CD14-positive monocyte (primary cell): ENCODE measurements around the gene KISS1. TPM values are rescaled to one million over a fixed set of nuclear protein-coding genes. Genes with fewer than 3 reads are reported as not detected.

Experiments used
- DNase-seq, 3 donors: peaks; one replicate each; pipeline ENCODE4 v3.0.0-alpha.2; 2011 to 2022
- H2AFZ ChIP-seq: 2 replicates; pipeline ENCODE4 v1.6.0; 2012; ENCODE audit warnings: mild to moderate bottlenecking, low read depth, low read length, inconsistent platforms; ENCODE audit not compliant: insufficient read depth, poor library complexity, severe bottlenecking
- H3K27ac ChIP-seq, 2 donors: 1 replicate in 1 of 2; 2 replicates in 1 of 2; pipeline ENCODE4 v1.5.1; 2012 to 2013; ENCODE audit warnings: low read length in 2 of 2, control low read depth in 1 of 2, inconsistent platforms in 1 of 2, low read depth in 1 of 2, mild to moderate bottlenecking in 1 of 2
- H3K27me3 ChIP-seq, 2 donors: one replicate each; pipeline versions ENCODE4 v1.6.0 to v1.6.1; 2011 to 2013; ENCODE audit warnings: low read length in 2 of 2; ENCODE audit not compliant: control insufficient read depth in 2 of 2, insufficient read depth in 2 of 2
- H3K36me3 ChIP-seq, 2 donors: replicated peaks in 1 of 2; 1 replicate in 1 of 2; 2 replicates in 1 of 2; pipeline versions ENCODE4 v1.5.1 to v1.6.1; 2012 to 2013; ENCODE audit warnings: low read length in 2 of 2, control low read depth in 1 of 2, inconsistent platforms in 1 of 2, mild to moderate bottlenecking in 1 of 2; ENCODE audit not compliant: insufficient read depth in 2 of 2, control insufficient read depth in 1 of 2
- H3K4me1 ChIP-seq, 2 donors: 1 replicate in 1 of 2; 2 replicates in 1 of 2; pipeline versions ENCODE4 v1.5.1 to v1.6.1; 2012 to 2013; ENCODE audit warnings: low read length in 2 of 2, control low read depth in 1 of 2, inconsistent platforms in 1 of 2, mild to moderate bottlenecking in 1 of 2, moderate library complexity in 1 of 2; ENCODE audit not compliant: insufficient read depth in 2 of 2, control insufficient read depth in 1 of 2
- H3K4me2 ChIP-seq: replicated peaks from 2 replicates; pipeline ENCODE3; 2012; ENCODE audit warnings: low read length, moderate library complexity, mild to moderate bottlenecking; ENCODE audit not compliant: poor library complexity, severe bottlenecking; ENCODE audit errors: extremely low read depth
- H3K4me3 ChIP-seq, 3 experiments: fragments of 200-600 bp in 1 of 3; sonication (generic) in 1 of 3; replicated peaks in 1 of 3; 1 replicate in 2 of 3; 2 replicates in 1 of 3; pipeline ENCODE4 v1.5.1; 2011 to 2013; ENCODE audit warnings: low read length in 3 of 3, mild to moderate bottlenecking in 3 of 3, control low read depth in 2 of 3, low read depth in 2 of 3, inconsistent platforms in 1 of 3, moderate library complexity in 1 of 3
- H3K79me2 ChIP-seq: 2 replicates; pipeline ENCODE4 v1.6.0; 2012; ENCODE audit warnings: mild to moderate bottlenecking, control low read depth, inconsistent platforms, low read length, moderate library complexity; ENCODE audit not compliant: insufficient read depth
- H3K9ac ChIP-seq: 2 replicates; pipeline ENCODE4 v1.6.0; 2017; ENCODE audit warnings: low read length, mild to moderate bottlenecking; ENCODE audit not compliant: insufficient read depth, poor library complexity, severe bottlenecking
- H3K9me3 ChIP-seq, 2 donors: replicated peaks in 1 of 2; 1 replicate in 1 of 2; 2 replicates in 1 of 2; pipeline versions ENCODE4 v1.5.1 to v1.6.1; 2012 to 2013; ENCODE audit warnings: low read length in 2 of 2, control low read depth in 1 of 2; ENCODE audit not compliant: control insufficient read depth in 1 of 2, insufficient read depth in 1 of 2
- H4K20me1 ChIP-seq: 2 replicates; pipeline ENCODE4 v1.6.0; 2012; ENCODE audit warnings: mild to moderate bottlenecking, low read length, control low read depth, moderate library complexity; ENCODE audit not compliant: insufficient read depth
- H3K27ac Mint-ChIP-seq, 7 donors: one replicate each; pipeline ENCODE4 v1.8.0; 2020; ENCODE audit warnings: mild to moderate bottlenecking in 7 of 7, mixed read lengths in 7 of 7, moderate library complexity in 6 of 7, inconsistent platforms in 2 of 7
- H3K27me3 Mint-ChIP-seq, 3 donors: one replicate each; pipeline ENCODE4 v1.8.0; 2021 to 2022; ENCODE audit warnings: low read depth in 3 of 3, mild to moderate bottlenecking in 3 of 3, mixed read lengths in 3 of 3, moderate library complexity in 3 of 3, inconsistent platforms in 1 of 3
- H3K36me3 Mint-ChIP-seq, 2 donors: one replicate each; pipeline ENCODE4 v1.8.0; 2020; ENCODE audit warnings: mixed read lengths in 2 of 2, inconsistent platforms in 1 of 2, mild to moderate bottlenecking in 1 of 2
- H3K4me1 Mint-ChIP-seq: one replicate; pipeline ENCODE4 v1.8.0; 2020; ENCODE audit warnings: mild to moderate bottlenecking, mixed read lengths
- H3K4me3 Mint-ChIP-seq, 2 donors: one replicate each; pipeline ENCODE4 v1.8.0; 2020; ENCODE audit warnings: mild to moderate bottlenecking in 2 of 2, mixed read lengths in 2 of 2, moderate library complexity in 1 of 2
- H3K9me3 Mint-ChIP-seq, 7 donors: one replicate each; pipeline ENCODE4 v1.8.0; 2020 to 2022; ENCODE audit warnings: mixed read lengths in 7 of 7, mild to moderate bottlenecking in 6 of 7, moderate library complexity in 6 of 7, inconsistent platforms in 2 of 7
- WGBS: methylation state at CpG from one replicate; pipeline ENCODE4 v1.1.5; 2013; ENCODE audit warnings: missing lambda C conversion rate; ENCODE audit not compliant: insufficient coverage; 5-methylcytosine and 5-hydroxymethylcytosine counted together
- intact Hi-C, 2 donors: fragments of 100-400 bp; cut with micrococcal nuclease; formaldehyde crosslinking; loops; one replicate each; pipeline versions ENCODE4 v1.15.0 to v1.15.1; 2023
- polyA plus RNA-seq, 3 donors: library from polyadenylated mRNA; depleted of rRNA in 1 of 3; unstranded in 2 of 3; stranded (reverse) in 1 of 3; fragments of 300-500 nt in 2 of 3; fragments of >200 nt in 1 of 3; fragmentation: Illumina TruSeq in 2 of 3; gene quantifications; 1 replicate in 2 of 3; 2 replicates in 1 of 3; pipeline ENCODE4 v1.2.3, GENCODE V29; 2012 to 2021
- TF ChIP-seq, protein P1 (sequence below): fragments of 200-600 bp; IDR thresholded peaks from one replicate; pipeline ENCODE4 v1.8.0; 2022; ENCODE audit warnings: antibody characterized with exemption, mild to moderate bottlenecking

The KISS1 gene
- polyA plus RNA-seq, 3 donors, result not detected

GRCh38 chr1:204204944-204205343, 8.7 kb upstream of the KISS1 start:
- no CpG with 5 or more reads among the region's 2 CpGs for WGBS
- Histone ChIP-seq H4K20me1 (no peaks in the 10 kb centered on the region), H3K9ac (no peak overlapping the region), H3K79me2 (no peaks in the 10 kb centered on the region), H3K27ac (no peak overlapping the region), H3K27me3 (no peaks in the 10 kb centered on the region), H3K9me3 (no peaks in the 10 kb centered on the region), H3K4me3 (no peak overlapping the region), H3K4me1 (no peaks in the 10 kb centered on the region), H3K36me3 (no peaks in the 10 kb centered on the region), H2AFZ (no peak overlapping the region), H3K4me2 (no peak overlapping the region)
- TF ChIP-seq, protein P1, sequence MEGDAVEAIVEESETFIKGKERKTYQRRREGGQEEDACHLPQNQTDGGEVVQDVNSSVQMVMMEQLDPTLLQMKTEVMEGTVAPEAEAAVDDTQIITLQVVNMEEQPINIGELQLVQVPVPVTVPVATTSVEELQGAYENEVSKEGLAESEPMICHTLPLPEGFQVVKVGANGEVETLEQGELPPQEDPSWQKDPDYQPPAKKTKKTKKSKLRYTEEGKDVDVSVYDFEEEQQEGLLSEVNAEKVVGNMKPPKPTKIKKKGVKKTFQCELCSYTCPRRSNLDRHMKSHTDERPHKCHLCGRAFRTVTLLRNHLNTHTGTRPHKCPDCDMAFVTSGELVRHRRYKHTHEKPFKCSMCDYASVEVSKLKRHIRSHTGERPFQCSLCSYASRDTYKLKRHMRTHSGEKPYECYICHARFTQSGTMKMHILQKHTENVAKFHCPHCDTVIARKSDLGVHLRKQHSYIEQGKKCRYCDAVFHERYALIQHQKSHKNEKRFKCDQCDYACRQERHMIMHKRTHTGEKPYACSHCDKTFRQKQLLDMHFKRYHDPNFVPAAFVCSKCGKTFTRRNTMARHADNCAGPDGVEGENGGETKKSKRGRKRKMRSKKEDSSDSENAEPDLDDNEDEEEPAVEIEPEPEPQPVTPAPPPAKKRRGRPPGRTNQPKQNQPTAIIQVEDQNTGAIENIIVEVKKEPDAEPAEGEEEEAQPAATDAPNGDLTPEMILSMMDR, result no peak
- Mint-ChIP-seq H3K36me3 (no peaks in the 10 kb centered on the region), H3K9me3 (no peaks in the 10 kb centered on the region), H3K4me1 (no peaks in the 10 kb centered on the region), H3K27ac (no peak overlapping the region), H3K4me3 (no peak overlapping the region), H3K27me3 (peaks cover 9 to 23% (median 18%) of the 10 kb centered on the region in 3 donors)
- DNase-seq, result no peak
- intact Hi-C loops, result loop anchor here in 1 of 2 donors (2.0 kb wide), 1 partner anchor 42 kb away; no protein-coding TSS in a partner anchor

- no peak for DNase-seq
- Mint-ChIP-seq H3K4me1 (no peaks in the 10 kb centered on the region), H3K27me3 (peaks cover 12 to 23% (median 22%) of the 10 kb centered on the region in 3 donors), H3K9me3 (no peaks in the 10 kb centered on the region), H3K36me3 (no peaks in the 10 kb centered on the region), H3K27ac (no peak overlapping the region), H3K4me3 (no peak overlapping the region)
- H4K20me1 ChIP-seq, result no peaks in the 10 kb centered on the region
- H3K27me3 ChIP-seq, result no peaks in the 10 kb centered on the region
- H3K4me3 ChIP-seq, result no peak overlapping the region
- H3K4me1 ChIP-seq, result no peaks in the 10 kb centered on the region
- H3K9me3 ChIP-seq, result no peaks in the 10 kb centered on the region
- no peak overlapping the region for H3K27ac ChIP-seq
- H3K79me2 ChIP-seq, result no peaks in the 10 kb centered on the region
- H3K4me2 ChIP-seq, result no peak overlapping the region
- intact Hi-C loops, result no loop called here
- TF ChIP-seq, protein P1, result no peak
- 95% methylated on average over 4 of the region's 5 CpGs for WGBS
- H2AFZ ChIP-seq, result no peak overlapping the region
- H3K36me3 ChIP-seq, result no peaks in the 10 kb centered on the region
- no peak overlapping the region for H3K9ac ChIP-seq
Observed at GRCh38 chr1:204203206-204203767, 7.0 kb upstream of the KISS1 start.
